ENCODE results near the gene GTPBP1.

GTPBP1 gene

DNA sequence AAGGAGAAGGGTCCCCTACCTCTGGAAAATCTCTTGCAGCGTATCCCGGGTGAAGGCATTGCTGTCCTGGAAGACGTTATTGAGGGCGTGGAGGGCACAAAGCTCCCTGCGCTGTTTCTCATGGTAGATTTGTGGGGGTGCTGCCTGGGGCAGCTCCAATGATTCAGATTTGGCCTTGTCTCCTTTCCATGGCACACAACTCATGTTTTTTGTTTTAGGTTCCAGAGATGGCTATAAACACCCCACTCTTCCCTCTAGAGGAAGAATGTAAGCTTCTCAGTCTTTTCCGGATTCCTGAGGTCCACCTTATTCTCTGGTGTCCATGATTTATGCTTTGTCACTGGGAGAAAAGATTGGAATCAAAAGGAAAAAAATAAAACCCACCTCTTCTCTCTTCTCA is 6.0 kb upstream of the GTPBP1 start:
- H3K9ac ChIP-seq (ENCODE audit: low read length), result peak overlapping the region; percentile 98
- peak overlapping the region; percentile 100 for H3K4me2 ChIP-seq (ENCODE audit: low read depth, low read length, poor library complexity, severe bottlenecking)
- H4K20me1 ChIP-seq (ENCODE audit: low read depth, low read length), result no peaks in the 10 kb centered on the region
- peaks cover 8% of the 10 kb centered on the region; the same call in 1 of the 2 replicates for H3F3A ChIP-seq (ENCODE audit: insufficient read depth)
- H3K27me3 ChIP-seq (ENCODE audit: low read length), result no peaks in the 10 kb centered on the region
- no peaks in the 10 kb centered on the region for H3K36me3 ChIP-seq (ENCODE audit: low read length)
- H3K9me2 ChIP-seq (replicated peaks; ENCODE audit: insufficient read depth, low read length), result no peaks in the 10 kb centered on the region
- peak overlapping the region; percentile 89 for H3K4me3 ChIP-seq (ENCODE audit: insufficient read depth, low read length, poor library complexity, severe bottlenecking)
- TF ChIP-seq, protein P1, sequence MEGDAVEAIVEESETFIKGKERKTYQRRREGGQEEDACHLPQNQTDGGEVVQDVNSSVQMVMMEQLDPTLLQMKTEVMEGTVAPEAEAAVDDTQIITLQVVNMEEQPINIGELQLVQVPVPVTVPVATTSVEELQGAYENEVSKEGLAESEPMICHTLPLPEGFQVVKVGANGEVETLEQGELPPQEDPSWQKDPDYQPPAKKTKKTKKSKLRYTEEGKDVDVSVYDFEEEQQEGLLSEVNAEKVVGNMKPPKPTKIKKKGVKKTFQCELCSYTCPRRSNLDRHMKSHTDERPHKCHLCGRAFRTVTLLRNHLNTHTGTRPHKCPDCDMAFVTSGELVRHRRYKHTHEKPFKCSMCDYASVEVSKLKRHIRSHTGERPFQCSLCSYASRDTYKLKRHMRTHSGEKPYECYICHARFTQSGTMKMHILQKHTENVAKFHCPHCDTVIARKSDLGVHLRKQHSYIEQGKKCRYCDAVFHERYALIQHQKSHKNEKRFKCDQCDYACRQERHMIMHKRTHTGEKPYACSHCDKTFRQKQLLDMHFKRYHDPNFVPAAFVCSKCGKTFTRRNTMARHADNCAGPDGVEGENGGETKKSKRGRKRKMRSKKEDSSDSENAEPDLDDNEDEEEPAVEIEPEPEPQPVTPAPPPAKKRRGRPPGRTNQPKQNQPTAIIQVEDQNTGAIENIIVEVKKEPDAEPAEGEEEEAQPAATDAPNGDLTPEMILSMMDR (IDR thresholded peaks at IDR 0.05; ENCODE audit: insufficient read depth, low read length, poor library complexity, severe bottlenecking), result no peak
- no peak for TF ChIP-seq EZH2phosphoT487 (conservative IDR thresholded peaks at IDR 0.05; ENCODE audit: low read length)
- H2AFZ ChIP-seq (ENCODE audit: low read depth, low read length, severe bottlenecking), result no peak overlapping the region
- H3K79me2 ChIP-seq (ENCODE audit: insufficient read depth, low read length), result peaks cover 49% of the 10 kb centered on the region
- peak overlapping the region; percentile 73 for H3K27ac ChIP-seq (ENCODE audit: low read depth, low read length)
- H3K9me3 ChIP-seq (ENCODE audit: insufficient read depth, low read length), result no peaks in the 10 kb centered on the region

DNA sequence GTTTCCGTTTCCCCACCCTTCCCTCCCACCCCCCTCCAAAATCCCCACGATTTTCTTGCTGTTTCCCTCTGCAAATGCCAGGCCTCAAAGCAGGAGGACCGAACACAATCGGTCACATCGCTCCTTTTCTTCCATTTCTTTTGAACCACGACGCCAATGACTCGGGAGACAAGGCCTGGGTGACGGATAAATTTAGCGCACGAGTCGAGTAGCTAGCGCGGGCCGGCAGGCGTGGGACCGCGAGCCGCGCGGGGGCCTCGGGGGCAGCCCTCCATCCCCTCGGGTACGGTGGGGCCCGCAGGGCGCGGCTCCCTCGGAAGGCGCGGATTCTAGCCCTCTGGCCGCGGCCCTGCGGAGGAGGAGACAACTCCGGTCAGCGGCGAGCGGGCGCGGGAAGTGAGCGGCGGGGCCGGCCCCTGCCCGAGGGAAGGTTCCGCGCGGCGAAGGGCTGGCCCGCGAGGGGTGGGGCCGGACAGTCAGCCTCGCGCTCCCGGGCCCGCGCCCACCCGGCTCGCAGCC is 5.4 kb upstream of the GTPBP1 start:
- H3K9me2 ChIP-seq (replicated peaks; ENCODE audit: insufficient read depth, low read length), result no peaks in the 10 kb centered on the region
- H3K27ac ChIP-seq (ENCODE audit: low read depth, low read length), result peak overlapping the region; percentile 73
- peak overlapping the region; percentile 98 for H3K9ac ChIP-seq (ENCODE audit: low read length)
- H3K4me3 ChIP-seq (ENCODE audit: insufficient read depth, low read length, poor library complexity, severe bottlenecking), result peak overlapping the region; percentile 89
- peak overlapping the region; percentile 100 for H3K4me2 ChIP-seq (ENCODE audit: low read depth, low read length, poor library complexity, severe bottlenecking)
- peak overlapping the region; percentile 78 for H2AFZ ChIP-seq (ENCODE audit: low read depth, low read length, severe bottlenecking)
- no peaks in the 10 kb centered on the region for H3K27me3 ChIP-seq (ENCODE audit: low read length)
- no peaks in the 10 kb centered on the region for H4K20me1 ChIP-seq (ENCODE audit: low read depth, low read length)
- TF ChIP-seq EZH2phosphoT487 (conservative IDR thresholded peaks at IDR 0.05; ENCODE audit: low read length), result no peak
- TF ChIP-seq, protein P1 (IDR thresholded peaks at IDR 0.05; ENCODE audit: insufficient read depth, low read length, poor library complexity, severe bottlenecking), result no peak
- H3K36me3 ChIP-seq (ENCODE audit: low read length), result no peaks in the 10 kb centered on the region
- H3K79me2 ChIP-seq (ENCODE audit: insufficient read depth, low read length), result peaks cover 44% of the 10 kb centered on the region
- H3K9me3 ChIP-seq (ENCODE audit: insufficient read depth, low read length), result no peaks in the 10 kb centered on the region
- peaks cover 8% of the 10 kb centered on the region; the same call in 1 of the 2 replicates for H3F3A ChIP-seq (ENCODE audit: insufficient read depth)

DNA sequence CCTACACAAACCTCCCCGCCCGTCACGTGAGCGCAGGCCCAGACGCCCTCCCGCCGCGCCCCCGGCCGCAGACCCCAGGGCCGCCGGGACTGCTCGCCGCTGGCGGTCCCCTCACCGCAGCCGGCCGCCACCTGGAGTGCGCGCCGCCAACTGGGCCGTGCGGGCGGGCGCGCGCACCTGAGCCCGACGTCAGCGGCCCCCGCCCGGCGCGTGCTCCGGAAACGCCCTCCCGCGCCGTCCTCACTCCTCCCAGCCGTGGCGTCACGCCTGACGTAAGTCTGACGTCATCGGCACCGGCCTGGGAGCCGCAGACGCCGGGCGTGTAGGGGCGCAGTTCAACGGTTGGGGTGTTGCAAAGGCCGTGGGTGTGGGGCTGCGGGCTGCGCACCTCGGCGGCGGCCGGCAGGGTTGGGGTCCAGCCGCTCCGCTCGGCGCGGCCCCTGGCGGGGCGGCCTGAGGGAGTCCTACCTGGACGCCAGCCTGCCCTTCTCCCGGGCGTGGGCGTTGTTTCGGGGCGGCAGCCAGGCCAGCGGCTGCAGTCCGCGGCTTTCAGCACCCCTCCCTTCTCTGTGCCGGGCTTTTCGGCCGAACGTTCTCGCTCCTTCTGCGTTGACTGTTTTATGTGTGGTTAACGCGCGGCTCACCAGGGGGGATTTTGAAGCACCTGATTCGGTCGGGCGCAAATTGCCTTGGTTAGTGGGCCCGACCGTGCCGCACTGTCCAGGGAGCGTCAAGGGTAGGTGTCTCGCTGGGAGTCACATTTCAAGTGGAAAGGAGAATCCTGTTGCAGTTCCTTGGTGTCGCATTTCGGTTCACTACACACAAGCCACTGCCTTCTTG is 4.7 kb upstream of the GTPBP1 start, which contains the start of gene JOSD1:
TSS of gene JOSD1 (minus strand) at position 155 of the 840 bp plus-strand sequence. CDS start 956 bp downstream, outside the sequence.
- H3K4me2 ChIP-seq (ENCODE audit: low read depth, low read length, poor library complexity, severe bottlenecking), result peak within 1 kb of the TSS; percentile 100
- no peaks in the 10 kb centered on the region for H3K9me3 ChIP-seq (ENCODE audit: insufficient read depth, low read length)
- H3K27ac ChIP-seq (ENCODE audit: low read depth, low read length), result peak within 1 kb of the TSS; percentile 73
- H3K9me2 ChIP-seq (replicated peaks; ENCODE audit: insufficient read depth, low read length), result no peaks in the 10 kb centered on the region
- H3K27me3 ChIP-seq (ENCODE audit: low read length), result no peaks in the 10 kb centered on the region
- peak within 1 kb of the TSS; percentile 98 for H3K9ac ChIP-seq (ENCODE audit: low read length)
- H3F3A ChIP-seq (ENCODE audit: insufficient read depth), result peaks cover 8% of the 10 kb centered on the region; the same call in 1 of the 2 replicates
- H2AFZ ChIP-seq (ENCODE audit: low read depth, low read length, severe bottlenecking), result peak within 1 kb of the TSS; percentile 78
- TF ChIP-seq EZH2phosphoT487 (conservative IDR thresholded peaks at IDR 0.05; ENCODE audit: low read length), result no peak
- TF ChIP-seq, protein P1 (IDR thresholded peaks at IDR 0.05; ENCODE audit: insufficient read depth, low read length, poor library complexity, severe bottlenecking), result no peak
- H3K4me3 ChIP-seq (ENCODE audit: insufficient read depth, low read length, poor library complexity, severe bottlenecking), result peak within 1 kb of the TSS; percentile 89
- peaks cover 45% of the 10 kb centered on the region for H3K79me2 ChIP-seq (ENCODE audit: insufficient read depth, low read length)
- no peaks in the 10 kb centered on the region for H4K20me1 ChIP-seq (ENCODE audit: low read depth, low read length)
- no peaks in the 10 kb centered on the region for H3K36me3 ChIP-seq (ENCODE audit: low read length)

Measured in SU-DHL-6 (cell line).